HUES6 (cell line): ENCODE data around the gene ESRRB.

Experiments
- H3K27ac ChIP-seq: 2 replicates; pipeline ENCODE4 v1.7.0; 2013; ENCODE audit warnings: low read depth, mild to moderate bottlenecking, low read length, inconsistent platforms
- H3K27me3 ChIP-seq: 2 replicates; pipeline ENCODE4 v1.6.1; 2013; ENCODE audit warnings: low read length; ENCODE audit not compliant: control insufficient read depth, insufficient read depth
- H3K36me3 ChIP-seq: 2 replicates; pipeline ENCODE4 v1.6.1; 2013; ENCODE audit warnings: low read length; ENCODE audit not compliant: control insufficient read depth, insufficient read depth
- H3K4me1 ChIP-seq: 2 replicates; pipeline ENCODE4 v1.6.1; 2013; ENCODE audit warnings: low read length; ENCODE audit not compliant: control insufficient read depth, insufficient read depth
- H3K4me3 ChIP-seq: 2 replicates; pipeline ENCODE4 v1.5.1; 2013; ENCODE audit warnings: low read depth, low read length
- H3K9ac ChIP-seq: one replicate; pipeline ENCODE4 v1.6.1; 2013; ENCODE audit warnings: mild to moderate bottlenecking, low read length
- H3K9me3 ChIP-seq: 2 replicates; pipeline ENCODE4 v1.6.1; 2013; ENCODE audit warnings: low read depth, low read length; ENCODE audit not compliant: control insufficient read depth, insufficient read depth

ESRRB gene

DNA sequence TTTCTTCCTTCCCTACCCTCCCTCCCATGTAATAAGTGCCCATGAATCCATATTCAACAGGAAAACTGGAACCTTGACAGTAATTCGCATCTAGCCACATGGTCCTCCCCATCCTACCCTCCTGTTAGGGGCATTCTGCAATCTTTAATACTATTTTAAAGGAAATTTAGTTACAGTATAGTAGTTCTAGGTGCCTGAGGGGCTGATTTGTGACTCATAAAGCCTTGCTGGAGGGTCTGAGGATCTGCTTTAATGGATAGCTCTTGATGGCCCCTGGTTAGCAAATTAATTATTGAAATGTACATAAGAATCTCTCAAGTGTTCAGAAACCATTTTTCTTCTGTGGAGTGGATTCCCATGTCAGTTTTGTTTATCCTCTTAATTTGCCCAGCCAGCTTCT, 54.1 kb downstream of the ESRRB start:
- Histone ChIP-seq H3K9ac (no peak overlapping the region), H3K4me1 (peaks cover 8% of the 10 kb centered on the region; the same call in 1 of the 2 replicates), H3K27me3 (no peaks in the 10 kb centered on the region), H3K4me3 (no peak overlapping the region), H3K27ac (no peak overlapping the region), H3K9me3 (no peaks in the 10 kb centered on the region), H3K36me3 (no peaks in the 10 kb centered on the region)

DNA sequence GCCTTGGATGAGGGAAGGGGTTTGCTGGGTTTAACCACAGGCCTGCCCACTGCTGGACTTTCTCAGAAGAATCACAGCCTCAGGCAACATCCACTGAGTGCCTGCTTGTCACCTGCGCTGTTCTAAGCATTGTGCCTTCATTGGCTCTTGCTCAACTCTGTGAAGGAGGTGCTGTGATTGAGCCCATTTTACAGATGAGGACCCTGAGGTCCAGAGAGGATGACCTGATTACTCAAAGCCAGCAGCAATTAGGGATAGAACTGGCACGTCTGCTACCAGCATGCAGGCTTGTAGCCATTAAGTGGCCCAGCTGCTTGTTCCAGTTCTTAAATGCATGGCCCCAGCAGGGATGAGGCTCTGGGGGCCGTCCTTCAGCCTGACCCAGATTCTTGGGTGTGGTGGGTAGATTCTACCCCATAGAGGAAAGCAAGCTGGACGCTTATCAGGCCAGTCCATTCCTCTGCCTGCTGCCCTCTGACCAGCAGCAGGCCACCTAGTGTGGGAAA, 54.6 kb downstream of the ESRRB start:
- peaks cover 8% of the 10 kb centered on the region; the same call in 1 of the 2 replicates for H3K4me1 ChIP-seq
- no peaks in the 10 kb centered on the region for H3K9me3 ChIP-seq
- H3K36me3 ChIP-seq: no peaks in the 10 kb centered on the region
- H3K27ac ChIP-seq: no peak overlapping the region
- H3K4me3 ChIP-seq: no peak overlapping the region
- H3K27me3 ChIP-seq: no peaks in the 10 kb centered on the region
- no peak overlapping the region for H3K9ac ChIP-seq

DNA sequence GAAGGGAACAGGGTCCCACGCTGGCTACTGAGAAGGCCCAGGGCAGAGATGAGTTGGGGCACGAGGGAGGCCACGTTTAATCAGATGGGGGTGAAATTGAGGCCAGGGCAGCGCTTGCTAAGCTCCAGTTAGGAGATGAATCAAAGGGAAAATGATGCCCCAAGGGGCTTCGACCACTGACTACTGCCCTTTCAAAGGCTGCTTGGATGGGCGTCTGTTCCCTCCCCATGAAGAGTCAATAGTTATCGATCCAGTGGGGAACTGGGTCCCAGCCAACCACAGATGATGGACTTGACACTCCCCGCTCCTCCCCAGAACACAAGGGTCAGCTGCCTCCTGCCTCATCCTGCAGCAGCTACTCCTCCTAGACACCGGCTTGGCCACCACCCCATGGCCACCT, 55.6 kb downstream of the ESRRB start:
- no peaks in the 10 kb centered on the region for H3K36me3 ChIP-seq
- H3K27ac ChIP-seq: no peak overlapping the region
- peaks cover 8% of the 10 kb centered on the region; the same call in 1 of the 2 replicates for H3K4me1 ChIP-seq
- H3K27me3 ChIP-seq: no peaks in the 10 kb centered on the region
- H3K9ac ChIP-seq: no peak overlapping the region
- H3K9me3 ChIP-seq: no peaks in the 10 kb centered on the region
- no peak overlapping the region for H3K4me3 ChIP-seq

GRCh38 chr14:76432827-76433752, 57.2 kb downstream of the ESRRB start:
- Histone ChIP-seq H3K36me3 (no peaks in the 10 kb centered on the region), H3K27me3 (no peaks in the 10 kb centered on the region), H3K4me3 (peak overlapping the region; percentile 10; the same call in 1 of the 2 replicates), H3K27ac (no peak overlapping the region), H3K9me3 (no peaks in the 10 kb centered on the region), H3K4me1 (peaks cover 8% of the 10 kb centered on the region; the same call in 1 of the 2 replicates), H3K9ac (no peak overlapping the region)

DNA sequence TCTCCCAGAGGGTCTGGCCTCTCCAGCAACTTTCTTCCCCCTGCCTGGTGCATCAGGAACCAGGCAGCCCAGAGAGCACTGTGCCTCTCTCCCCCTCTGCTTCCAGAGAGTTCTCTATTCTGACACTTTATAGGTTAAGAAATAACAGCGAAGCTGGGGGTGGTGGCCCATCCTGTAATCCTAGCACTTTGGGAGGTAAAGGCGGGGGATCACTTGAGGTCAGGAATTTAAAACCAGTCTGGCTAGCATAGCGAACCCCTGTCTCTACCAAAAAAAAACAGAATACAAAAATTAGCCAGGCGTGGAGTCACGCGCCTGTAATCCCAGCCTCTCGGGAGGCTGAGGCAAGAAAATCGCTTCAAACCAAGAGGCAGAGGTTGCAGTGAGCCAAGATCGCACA, 58.3 kb downstream of the ESRRB start:
- no peak overlapping the region for H3K27ac ChIP-seq
- H3K4me3 ChIP-seq: no peak overlapping the region
- peaks cover 8% of the 10 kb centered on the region; the same call in 1 of the 2 replicates for H3K4me1 ChIP-seq
- no peaks in the 10 kb centered on the region for H3K36me3 ChIP-seq
- no peak overlapping the region for H3K9ac ChIP-seq
- H3K27me3 ChIP-seq: no peaks in the 10 kb centered on the region
- H3K9me3 ChIP-seq: no peaks in the 10 kb centered on the region

DNA sequence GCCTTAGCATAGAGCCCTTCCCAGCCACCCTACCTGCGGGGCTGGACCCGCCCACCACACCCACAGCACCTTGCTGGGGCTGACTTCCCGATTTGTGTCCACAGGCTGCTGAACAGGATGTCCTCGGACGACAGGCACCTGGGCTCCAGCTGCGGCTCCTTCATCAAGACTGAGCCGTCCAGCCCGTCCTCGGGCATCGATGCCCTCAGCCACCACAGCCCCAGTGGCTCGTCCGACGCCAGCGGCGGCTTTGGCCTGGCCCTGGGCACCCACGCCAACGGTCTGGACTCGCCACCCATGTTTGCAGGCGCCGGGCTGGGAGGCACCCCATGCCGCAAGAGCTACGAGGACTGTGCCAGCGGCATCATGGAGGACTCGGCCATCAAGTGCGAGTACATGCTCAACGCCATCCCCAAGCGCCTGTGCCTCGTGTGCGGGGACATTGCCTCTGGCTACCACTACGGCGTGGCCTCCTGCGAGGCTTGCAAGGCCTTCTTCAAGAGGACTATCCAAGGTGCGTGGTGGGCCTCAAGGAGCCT, 63.4 kb downstream of the ESRRB start:
- Histone ChIP-seq H3K27me3 (no peaks in the 10 kb centered on the region), H3K9me3 (no peaks in the 10 kb centered on the region), H3K9ac (no peak overlapping the region), H3K4me1 (no peaks in the 10 kb centered on the region), H3K27ac (no peak overlapping the region), H3K4me3 (no peak overlapping the region), H3K36me3 (no peaks in the 10 kb centered on the region)

- no peaks in the 10 kb centered on the region for H3K4me1 ChIP-seq
- H3K4me3 ChIP-seq: no peak overlapping the region
- no peaks in the 10 kb centered on the region for H3K9me3 ChIP-seq
- H3K9ac ChIP-seq: no peak overlapping the region
- H3K27me3 ChIP-seq: no peaks in the 10 kb centered on the region
- H3K36me3 ChIP-seq: no peaks in the 10 kb centered on the region
- no peak overlapping the region for H3K27ac ChIP-seq
These were observed 70.5 kb downstream of the ESRRB start for GRCh38 chr14:76446486-76446885.

- Histone ChIP-seq H3K9ac (no peak overlapping the region), H3K36me3 (no peaks in the 10 kb centered on the region), H3K4me3 (no peak overlapping the region), H3K27ac (no peak overlapping the region), H3K4me1 (no peaks in the 10 kb centered on the region), H3K27me3 (no peaks in the 10 kb centered on the region), H3K9me3 (no peaks in the 10 kb centered on the region)
These were observed 71.0 kb downstream of the ESRRB start for GRCh38 chr14:76446921-76447320.

- no peaks in the 10 kb centered on the region for H3K36me3 ChIP-seq
- no peaks in the 10 kb centered on the region for H3K9me3 ChIP-seq
- H3K9ac ChIP-seq: no peak overlapping the region
- no peaks in the 10 kb centered on the region for H3K4me1 ChIP-seq
- H3K27ac ChIP-seq: no peak overlapping the region
- no peak overlapping the region for H3K4me3 ChIP-seq
- no peaks in the 10 kb centered on the region for H3K27me3 ChIP-seq
These were observed 74.5 kb downstream of the ESRRB start for GRCh38 chr14:76450476-76450875.

DNA sequence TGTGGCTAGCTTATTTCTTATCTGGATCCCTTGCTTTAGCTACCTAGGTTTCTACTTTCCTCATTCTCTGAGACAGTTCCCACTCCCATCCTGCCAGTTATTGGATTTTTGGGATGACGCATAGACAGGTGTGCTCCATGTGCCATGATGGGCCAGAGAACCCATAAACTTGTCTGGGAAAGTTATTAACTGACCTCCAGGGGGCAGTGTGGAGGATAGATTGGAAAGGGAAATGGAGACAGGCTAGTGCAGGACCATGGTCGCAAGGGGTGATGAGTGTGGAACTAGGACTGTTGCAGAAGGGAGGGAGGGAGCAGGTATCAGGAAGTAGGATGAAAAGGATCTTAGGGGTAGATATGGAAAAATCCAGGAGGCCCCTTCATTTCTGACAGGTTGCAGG, 80.3 kb downstream of the ESRRB start:
- H3K4me1 ChIP-seq: no peaks in the 10 kb centered on the region
- no peak overlapping the region for H3K27ac ChIP-seq
- H3K36me3 ChIP-seq: no peaks in the 10 kb centered on the region
- no peaks in the 10 kb centered on the region for H3K27me3 ChIP-seq
- H3K9ac ChIP-seq: no peak overlapping the region
- H3K4me3 ChIP-seq: no peak overlapping the region
- no peaks in the 10 kb centered on the region for H3K9me3 ChIP-seq

DNA sequence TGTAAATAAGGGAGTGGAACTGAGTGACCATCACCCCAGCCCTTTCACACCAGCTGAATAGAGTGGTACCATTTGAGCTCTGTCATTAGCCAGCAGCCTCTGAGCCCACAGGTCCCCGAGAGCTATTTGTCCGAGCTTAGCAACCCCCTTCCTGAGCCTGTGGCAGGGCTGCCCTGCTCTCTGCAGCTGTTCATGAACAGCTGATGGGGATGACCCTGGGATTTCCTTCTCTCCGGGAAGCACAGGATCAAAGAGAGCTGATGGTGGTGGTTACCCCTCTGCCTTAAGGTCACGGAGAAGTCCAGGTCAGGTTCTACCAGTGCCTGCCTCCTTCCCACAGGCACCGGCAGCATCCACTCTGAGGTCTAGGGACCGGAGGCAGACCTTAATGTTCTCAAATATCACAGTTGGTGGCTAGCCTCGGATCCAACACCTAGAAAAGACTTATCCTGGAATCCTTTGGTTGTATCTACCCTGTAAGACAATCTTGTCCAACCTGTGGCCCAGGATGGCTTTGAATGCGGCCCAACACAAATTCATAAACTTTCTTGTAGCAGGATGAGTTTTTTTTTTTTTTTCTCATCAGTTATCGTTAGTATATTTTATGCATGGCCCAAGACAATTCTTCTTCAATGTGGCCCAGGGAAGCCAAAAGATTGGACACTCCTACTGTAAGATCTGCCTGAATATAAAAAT, 81.1 kb downstream of the ESRRB start:
- no peak overlapping the region for H3K27ac ChIP-seq
- H3K4me1 ChIP-seq: no peaks in the 10 kb centered on the region
- H3K9me3 ChIP-seq: no peaks in the 10 kb centered on the region
- no peak overlapping the region for H3K4me3 ChIP-seq
- H3K9ac ChIP-seq: no peak overlapping the region
- H3K27me3 ChIP-seq: no peaks in the 10 kb centered on the region
- no peaks in the 10 kb centered on the region for H3K36me3 ChIP-seq
